ENCODE measurements around the gene TFF2.

The TFF2 gene

DNA sequence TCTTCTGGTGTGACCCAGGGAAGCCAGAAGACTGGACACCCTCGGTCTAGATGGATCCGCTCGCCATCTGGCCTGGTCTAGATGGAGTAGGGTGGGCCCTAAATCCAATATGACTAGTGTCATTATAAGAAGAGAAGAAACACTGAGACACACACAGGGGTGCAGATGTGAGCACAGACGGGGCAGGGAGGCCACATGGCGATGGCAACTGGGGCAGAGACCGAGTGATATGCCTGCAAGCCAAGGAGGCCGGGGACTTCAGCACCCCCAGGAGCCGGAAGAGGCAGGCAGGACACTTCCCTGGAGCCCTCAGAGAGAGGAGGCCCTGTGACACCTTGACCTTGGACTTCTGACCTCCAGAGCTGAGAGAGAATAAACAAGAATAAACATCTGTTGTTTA lies 30.0 kb downstream of the TFF2 start:
- no peak for DNase-seq (ENCODE audit: low read depth)

DNA sequence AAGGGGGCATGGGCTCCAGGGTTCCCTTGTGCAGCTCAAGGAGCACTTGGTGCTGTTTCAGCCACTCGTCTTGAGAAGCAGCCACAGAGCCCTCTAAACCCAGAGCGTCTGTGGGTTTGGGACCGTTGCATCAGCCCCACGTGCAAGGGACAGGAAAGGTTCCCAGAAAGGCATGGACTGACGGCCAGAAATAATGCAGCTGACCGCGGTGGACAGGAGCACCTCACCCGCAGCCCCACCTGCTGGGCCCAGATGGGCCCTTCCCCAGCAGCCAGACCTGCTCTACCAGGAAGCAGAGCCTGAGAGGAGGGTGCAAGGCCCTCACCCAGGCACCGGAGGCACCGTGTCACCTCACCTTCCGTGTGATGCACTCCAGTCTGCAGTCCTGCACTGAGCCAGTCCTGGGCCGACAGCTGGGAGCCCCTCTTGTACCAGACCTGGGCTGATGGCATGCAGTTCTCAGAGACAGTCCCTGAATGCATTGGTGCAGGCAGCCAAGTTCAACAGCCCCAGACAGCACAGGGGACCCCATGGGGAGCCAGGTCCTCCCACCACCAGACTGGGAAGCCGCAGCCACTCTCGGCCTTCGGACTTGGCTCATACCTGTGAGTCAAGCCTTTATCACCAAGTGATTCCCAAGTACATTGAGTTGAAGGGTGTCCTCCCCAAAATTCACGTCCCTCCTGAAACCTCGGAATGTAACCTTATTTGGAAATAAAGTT lies 30.8 kb downstream of the TFF2 start:
- DNase-seq (ENCODE audit: low read depth): no peak

DNA sequence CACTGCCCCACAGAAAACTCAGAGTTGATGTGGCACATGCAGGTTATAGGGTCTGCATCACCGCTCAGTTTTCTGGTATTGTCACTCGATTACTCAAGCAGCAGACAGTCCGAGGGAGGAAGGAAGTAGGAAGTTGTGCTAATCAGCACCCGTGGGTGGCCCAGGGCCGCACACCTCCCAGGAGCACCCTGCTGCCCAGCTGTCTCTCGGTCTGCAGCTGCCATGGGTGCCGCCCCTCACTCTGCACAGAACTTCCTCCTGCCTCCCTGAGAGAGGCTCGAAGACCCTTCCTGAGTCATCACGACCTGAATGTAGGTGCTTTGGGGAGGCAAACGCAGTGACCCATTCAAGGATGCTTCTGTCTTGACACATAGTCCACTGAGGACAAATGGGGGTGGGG lies 31.4 kb downstream of the TFF2 start:
- no peak for DNase-seq (ENCODE audit: low read depth)

DNA sequence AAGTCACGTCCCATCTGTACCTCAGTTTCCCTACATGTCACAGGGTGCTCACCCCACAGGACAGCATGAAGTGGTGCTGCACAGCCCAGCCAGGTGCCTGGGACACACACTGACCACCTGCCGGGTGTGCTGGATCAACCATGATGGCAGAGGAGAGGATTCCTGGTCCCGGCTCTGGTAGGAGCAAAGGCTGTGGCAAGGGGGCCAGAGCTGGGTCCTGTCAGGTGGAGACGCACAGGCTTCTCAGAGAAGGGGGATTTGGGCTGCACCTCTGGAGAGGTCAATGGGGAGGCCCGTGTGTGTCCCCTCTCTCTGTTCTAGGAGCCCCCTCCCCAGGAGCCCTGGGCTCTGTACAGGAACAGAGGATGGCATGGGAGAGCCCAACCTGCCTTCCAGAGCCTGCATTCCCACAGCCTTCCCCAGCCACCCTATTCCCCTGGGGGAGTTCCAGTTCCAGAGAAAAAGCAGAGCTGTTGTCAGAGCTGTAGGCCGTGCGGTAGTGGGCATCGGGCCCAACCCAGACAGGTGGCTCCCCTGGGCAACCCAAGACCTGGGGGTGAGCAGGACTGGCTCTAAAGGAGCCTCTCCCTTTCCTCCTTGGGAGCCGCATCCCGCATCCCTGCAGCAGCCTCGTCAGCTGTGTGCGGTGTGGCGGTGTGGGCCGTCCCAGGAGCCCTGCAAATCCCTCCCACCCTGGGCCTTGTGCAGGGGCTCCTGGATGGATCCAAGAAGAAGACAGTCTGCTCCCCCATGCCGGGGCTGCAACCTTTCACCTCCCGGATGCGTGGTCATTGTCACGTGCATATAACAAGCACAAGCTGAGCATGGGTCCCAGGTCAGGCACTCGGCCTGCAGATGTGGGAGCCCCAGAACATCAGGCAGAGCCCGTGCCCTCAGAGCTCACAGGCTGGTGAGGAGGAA lies 32.7 kb downstream of the TFF2 start:
- DNase-seq (ENCODE audit: low read depth): no peak

DNA sequence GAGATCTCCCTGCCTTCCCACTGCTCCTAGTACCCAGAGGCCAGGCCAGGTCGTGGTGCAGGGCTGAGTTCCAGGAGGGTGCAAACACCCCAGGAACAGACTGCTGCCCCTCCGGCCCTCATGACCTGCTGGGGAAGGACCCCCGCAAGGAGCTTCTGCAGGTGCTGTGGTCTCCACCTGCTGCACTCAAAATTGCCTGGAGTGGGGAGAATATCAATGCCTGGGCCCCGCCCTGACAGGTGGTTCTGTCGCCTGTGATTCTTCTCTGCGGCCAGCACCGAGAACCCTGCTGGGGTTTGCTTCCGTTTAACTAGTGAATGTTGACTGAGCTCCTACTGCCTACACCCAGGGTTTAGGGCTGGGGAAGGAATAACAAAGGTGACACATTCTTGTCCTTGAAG lies 33.5 kb downstream of the TFF2 start:
- no peak for DNase-seq (ENCODE audit: low read depth)

DNA sequence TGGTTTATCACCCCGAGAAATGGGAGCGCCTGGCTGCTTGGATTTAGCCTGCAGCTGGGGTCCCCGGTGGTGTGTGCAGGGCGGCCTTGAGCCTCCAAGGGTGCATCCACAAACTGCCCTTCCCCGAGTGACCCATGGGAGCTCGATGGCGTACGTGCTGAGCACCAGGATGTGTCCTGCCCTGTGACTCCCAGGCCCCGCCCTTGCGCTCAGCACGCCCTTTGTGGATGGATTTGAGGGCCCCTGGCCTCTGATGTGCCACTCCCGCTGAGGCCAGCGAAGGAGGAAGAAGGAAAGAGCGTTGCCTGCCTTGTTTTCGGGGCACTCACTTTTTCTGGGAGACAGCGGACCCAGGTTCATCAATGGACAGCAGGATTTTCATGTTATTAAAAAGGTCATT lies 33.9 kb downstream of the TFF2 start:
- no peak for DNase-seq (ENCODE audit: low read depth)

DNA sequence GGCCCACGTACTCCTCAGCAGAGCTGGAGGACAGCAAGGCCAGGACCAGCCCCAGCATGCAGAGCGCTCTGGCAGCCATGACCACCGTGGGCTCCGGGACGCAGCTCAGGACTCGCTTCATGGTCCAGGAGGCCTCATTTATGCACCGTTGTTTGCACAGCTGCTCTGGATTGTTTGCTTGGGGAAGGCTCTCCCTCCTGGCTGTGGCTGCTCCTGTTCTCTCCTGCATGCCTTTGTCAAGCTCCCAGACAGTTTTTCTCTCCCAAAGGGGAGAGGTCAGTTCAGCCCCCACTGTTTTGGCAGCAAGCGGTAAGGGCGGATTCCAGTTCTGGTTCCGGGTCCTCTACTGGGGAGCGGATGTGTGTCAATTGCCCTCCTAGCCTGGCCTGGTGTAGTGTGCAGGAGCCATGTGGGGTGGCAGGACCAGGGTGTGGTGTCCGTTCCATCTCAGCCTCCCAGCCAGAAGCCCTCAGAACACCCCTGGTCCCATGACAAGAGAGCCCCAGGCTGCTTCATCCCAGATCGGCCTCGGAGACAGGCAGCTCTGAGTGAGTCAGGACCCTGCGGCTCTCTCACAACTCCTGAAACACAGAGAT lies 35.4 kb downstream of the TFF2 start, which contains the start of gene TFF3:
TFF3 (minus strand) TSS at position 114 of the 596 bp plus-strand sequence; CDS start at position 79, 35 bp downstream.
- DNase-seq (ENCODE audit: low read depth): peak; percentile 11

DNA sequence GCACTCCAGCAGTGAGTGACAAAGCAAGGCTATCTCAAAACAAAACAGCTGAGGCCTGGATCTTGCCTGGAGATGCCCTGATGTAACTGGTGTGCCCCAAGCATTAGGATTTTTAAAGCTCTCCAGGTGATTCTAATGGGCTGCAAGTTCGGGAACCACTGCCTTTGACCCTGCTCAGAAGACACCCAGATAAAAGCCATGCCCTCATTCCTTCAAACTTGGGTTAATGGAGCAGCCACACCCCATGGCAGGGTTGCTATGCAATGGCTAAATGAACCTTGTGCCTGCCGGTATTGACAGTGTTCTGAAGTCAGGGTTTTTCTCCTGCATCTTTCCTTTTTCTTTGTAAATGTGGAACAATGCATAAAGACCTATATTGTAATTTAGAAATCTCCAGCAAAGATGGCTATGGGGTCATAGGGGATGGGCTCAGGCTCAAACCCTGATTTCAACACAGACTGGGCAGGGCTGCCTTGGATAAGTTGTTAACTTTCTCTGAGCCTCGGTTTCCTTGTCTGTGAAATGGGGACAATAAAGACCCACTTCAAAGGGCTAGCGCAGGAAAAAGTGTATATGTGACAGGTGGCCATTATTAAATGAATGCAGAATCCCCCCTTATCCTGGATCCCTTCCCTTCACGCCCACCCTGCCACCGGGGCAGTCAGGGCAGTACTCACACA lies 36.0 kb downstream of the TFF2 start:
- no peak for DNase-seq (ENCODE audit: low read depth)

DNA sequence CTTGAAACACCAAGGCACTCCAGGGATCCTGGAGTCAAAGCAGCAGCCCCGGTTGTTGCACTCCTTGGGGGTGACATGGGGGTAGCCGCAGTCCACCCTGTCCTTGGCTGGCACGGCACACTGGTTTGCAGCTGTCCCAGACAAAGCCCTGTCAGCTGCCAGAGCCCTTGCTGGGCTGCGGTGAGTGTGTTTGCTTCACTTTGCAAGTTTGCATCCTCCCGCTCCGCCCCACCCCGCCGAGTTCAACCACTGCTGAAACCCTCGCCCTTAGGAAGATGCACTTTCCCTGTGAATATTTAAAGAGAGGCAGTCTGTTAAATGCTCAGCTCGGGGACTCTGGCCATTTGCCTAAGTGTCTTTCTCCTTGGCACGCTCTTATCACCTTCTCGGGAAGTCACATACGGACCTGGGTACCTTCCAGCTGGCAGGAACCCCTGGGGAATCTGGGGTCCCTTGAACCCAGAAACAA lies 37.3 kb downstream of the TFF2 start:
- no peak for DNase-seq (ENCODE audit: low read depth)

DNA sequence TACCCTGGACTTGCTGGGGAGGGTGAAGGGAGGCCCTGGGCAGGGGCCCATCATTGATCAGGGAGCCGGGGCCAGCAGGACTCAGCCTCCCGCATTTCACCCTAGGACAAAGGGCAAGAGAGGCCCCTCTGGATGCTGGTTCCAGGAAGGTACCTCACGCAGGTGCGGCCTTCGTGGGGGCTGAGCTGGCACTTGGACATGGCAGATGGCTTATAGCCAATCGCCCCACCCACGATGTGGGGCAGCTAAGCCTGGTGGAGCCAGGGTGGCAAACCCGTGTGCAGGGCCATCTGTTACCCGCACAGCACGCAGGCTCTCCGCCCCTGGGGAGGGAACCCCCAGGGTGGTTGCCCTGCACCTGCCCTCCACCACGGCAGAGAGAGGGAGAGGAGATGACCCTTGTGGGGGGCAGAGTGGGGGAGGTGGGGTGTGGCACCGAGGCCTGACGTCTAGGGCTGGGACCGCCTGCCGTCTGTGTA lies 38.1 kb downstream of the TFF2 start:
- DNase-seq (ENCODE audit: low read depth): no peak

DNA sequence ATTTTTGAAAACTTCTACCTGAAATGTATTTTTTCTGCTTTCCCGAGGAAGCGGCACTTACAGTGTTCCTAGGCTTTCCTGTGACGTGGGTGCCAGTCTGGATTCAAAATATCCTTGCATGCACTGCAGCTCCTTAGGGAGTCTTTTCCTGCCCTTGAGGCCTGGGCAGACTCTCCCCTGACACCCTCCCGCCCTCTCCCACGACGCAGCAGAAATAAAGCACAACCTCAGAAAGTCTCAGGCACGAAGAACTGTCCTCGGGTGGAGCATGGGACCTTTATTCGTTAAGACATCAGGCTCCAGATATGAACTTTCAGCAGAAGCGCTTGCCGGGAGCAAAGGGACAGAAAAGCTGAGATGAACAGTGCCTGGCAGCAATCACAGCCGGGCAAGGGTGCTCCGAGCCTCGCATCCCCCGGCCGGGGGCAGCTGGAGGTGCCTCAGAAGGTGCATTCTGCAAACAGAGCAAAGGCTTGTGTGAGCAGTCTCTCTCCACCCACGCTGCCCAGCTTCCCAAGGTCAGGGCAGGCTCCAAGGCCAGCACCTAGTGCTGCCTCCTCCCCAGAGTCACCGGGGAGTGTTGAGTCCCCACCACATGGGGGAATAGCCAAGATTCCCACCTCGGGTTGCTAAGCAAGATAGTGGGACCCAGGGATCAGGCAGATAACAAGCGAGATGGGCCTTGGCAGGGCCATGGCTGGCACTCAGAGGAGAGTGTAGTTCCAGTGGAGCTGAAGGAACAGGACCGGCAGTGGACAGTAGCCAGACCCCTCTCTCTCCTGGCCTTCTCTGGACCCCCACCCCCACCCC lies 38.8 kb downstream of the TFF2 start:
- DNase-seq (ENCODE audit: low read depth): no peak

DNA sequence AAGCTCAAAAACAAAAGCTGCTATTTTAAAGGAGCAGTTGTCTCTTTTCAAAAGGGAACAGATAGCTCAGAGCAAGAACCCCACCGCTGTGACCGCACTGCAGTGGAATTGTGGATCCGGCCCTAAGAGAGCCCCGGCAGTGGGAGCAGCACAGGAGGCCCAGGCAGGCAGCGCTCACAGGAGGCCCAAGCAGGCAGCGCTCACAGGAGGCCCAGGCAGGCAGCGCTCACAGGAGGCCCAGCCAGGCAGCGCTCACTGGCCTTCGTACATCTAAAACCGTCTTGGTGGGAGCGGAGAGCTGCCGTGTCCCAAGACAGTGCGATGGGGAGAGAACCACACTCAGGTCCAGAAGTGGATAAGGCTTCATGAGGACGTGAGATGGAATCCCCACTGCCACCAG lies 39.6 kb downstream of the TFF2 start:
- no peak for DNase-seq (ENCODE audit: low read depth)

DNA sequence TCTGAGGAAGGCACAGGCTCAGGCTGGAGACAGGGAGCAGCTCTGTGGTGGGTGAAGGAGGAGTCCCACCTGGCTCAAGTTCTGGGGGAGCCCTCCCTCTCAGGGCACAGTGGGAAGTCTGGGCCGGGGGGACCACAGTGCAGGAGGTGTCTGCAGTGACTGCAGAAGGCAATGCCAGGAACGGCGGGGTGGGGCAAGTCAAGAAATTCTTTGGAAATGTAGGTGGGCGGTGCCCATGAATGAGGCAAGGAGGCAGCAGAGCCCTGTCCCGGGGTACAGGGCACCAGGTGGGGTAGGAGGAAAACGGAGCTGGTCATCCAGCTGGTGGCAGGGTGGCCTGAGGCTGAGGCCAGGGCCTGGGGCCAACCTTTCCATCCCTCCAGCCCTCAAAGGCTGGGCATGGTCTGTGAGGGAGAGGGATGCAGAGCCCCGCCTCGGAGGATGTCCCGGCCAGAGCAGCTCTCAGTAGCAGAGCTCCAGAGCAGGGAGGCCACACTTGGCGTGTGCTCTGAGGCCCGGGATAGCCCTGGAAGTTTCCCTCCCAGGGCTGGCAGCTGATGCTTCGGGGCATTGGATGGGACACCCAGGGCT lies 40.3 kb downstream of the TFF2 start:
- DNase-seq (ENCODE audit: low read depth): no peak

DNA sequence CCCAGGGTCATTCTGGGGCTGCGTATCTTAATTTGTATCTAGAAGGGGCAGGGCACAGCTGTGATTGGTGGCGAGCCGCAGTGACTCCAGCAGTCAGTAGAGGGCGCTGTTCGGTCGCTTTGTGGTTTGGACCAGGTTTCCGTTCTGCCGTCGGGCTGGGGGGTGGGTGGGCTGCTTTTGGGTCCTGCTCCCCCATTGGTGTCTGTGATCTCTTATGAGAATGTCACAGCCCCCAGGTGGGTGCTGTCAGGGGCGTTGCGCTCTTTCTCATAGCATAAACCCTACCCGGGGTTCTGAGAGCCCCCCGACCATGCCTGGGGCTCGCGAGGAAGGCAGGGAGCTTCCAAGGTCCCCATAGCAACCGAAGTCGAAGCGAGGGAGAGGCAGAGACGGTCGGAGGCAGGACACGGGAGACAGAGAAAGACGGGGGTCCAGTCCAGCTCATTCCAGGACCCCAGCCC lies 41.0 kb downstream of the TFF2 start:
- DNase-seq (ENCODE audit: low read depth): peak; percentile 27

DNA sequence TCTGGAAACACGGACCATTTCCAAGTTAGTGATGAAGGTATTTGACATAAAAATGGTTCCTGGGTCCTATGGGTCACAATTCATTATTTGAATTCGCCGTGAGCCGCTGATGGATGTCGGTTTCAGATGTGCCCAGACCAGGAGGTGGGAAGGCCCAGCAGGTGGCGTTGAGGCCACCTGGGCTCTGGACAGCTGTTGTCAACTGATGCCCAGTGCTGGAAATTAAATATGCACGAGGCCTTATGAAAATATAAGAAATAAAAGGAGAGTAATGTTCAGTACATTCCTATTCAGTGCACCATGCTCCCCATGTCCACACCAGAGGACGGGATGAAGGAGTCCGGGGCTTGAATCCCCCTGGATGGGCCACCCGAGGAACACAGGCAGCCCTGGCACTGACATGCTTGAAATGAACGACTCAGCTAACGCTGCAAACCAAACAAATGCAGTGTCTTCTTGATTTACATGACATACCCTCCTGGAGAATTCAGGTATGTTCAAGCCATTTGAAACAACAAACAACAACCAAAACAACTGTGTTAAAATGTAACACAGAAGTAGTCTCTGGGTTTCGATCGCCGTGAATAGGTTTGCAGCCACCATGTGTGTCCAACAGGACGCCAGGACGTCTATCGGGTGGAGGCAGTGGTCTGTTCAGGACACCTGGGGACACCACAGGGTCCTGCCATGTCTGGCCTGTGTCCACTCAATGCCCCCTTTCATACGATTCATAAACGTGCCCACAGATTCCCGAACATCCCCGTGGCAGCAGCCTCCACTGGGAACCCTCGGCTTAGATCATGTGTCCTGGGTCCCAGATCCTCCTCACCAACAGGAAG lies 41.7 kb downstream of the TFF2 start:
- no peak for DNase-seq (ENCODE audit: low read depth)

DNA sequence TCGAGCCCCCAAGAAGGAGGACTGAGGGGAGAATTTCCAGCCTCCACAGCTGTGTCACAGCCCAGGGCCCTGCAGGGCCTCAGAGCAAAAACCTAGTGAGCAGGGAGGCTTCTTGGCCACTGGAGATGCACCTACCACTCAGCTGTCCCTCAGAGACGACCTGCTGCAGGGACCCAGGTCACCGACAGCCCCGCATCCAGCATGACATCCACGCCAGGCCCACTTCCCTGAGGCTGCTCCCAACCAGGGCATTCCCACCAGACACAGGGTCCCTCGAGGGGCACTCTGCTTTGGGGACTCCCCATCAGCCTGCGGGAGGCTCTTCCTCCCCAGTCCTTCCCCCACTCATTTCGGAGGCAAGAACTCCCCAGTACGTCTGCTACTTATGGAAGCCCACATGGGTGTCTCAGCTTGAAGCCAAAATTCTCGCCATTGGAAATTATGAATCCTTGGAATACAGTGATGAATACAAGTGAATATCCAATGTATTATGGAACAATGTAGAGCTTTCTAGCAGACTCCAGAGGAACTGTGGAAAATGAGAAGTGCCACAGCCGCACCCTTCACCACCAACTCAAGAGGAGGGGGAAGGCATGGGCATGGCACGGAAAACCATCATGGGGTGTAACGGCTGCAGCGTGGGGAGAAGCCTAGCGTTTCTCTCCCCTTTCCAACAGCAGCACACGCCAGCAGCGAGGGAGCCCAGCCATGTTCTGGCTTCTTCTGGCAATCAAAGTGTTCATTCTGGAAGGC lies 42.5 kb downstream of the TFF2 start:
- DNase-seq (ENCODE audit: low read depth): no peak

DNA sequence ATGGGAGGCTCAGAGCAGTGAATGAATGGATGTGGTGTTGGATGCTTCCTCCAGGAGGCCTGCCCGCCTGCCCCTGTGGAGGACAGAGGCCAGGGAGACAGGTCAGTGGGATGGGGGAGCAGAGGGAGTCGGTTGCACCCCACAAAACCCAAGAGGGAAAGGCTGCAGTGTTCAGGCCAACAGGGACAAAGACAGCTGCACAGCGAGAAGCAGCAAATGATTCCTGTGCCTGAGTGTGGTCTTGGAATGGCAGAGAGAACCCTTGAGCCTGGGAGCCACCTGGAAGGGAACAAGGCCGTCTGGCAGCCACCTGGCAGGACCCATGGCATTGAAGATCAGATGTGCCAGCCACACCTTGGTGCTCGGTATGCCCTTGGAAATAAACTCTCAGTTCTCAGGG lies 43.7 kb downstream of the TFF2 start:
- no peak for DNase-seq (ENCODE audit: low read depth)

DNA sequence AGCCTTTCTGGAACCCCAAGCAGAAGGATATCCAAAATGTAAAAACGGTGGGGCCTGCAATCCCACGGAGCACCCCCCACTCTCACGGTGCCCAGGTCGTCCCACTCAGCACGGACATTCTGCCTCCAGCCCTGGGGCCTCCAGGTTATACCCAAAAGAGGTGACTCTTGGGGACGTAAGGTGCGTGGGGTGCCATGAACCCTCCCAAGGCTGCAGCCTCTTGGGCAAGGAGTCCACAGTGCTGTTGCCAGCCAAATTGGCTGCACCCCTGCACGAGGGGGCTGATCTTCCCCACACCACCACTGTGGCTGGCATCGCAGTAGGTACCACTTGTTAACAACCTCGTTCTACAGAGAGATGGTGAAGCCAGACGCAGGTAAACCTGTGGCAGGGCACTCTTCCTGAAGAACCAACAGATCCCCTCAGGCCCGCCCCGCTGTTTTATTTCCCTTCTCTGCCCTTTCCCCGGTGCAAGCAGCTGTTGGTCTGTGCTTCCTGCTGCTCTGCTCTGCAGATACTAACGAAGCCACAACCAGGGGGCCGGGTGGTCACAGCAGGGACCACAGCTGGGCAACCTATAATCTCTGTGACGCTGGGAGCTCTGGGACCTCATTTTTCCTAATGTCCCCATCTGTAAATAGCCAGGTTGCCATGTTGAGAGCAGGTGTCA lies 44.3 kb downstream of the TFF2 start:
- DNase-seq (ENCODE audit: low read depth): no peak

Measured in ELR (cell line).